ENCODE measurements around the gene MPRIP. TPM values are rescaled to one million over a fixed set of nuclear protein-coding genes. Genes with fewer than 3 reads are reported as not detected.

The MPRIP gene
- total RNA-seq, 1 donor from 2014 or later, result 392 TPM

DNA sequence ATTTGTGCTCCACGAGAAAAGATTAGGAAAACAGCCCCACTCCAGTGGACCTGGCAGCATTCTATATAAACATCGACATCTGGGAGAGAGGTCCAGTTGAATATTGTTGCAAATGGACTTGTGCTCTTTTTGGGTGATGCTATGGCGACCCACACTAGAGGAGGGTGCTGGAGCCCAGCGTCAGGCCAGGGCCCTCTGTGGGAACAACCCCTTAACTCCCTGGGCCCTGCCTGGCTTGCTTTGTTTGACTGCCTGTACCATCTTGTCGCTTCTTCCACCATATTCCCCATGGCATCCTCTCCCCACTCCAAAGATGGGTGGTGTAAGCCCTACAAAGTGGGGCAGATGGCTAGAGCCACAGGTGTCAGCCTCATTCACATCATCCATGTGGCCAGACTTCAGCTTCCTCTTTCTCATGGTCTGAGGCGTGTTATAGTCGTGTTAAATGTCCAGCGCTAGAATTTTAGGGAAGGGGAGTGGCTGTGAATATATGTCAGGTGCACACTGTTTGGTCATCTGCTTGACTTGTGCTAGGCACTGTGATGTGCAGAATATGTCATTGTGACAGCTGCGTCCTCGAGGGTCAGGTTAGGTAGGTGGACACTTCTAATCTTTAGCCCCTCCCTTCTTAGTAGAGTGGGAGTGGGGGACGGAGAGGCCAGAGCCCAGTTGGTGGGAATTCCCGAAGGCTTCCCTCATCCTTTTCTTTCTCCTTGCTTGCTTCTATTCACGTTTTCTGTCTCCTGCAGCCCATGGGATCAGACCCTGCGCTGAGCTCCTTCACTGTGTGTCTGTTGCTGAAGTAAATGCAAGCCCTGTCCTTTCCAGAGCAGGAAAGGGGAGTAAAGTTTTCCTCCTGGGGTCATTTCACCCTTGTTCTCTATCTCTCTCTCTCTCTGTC lies 49.8 kb downstream of the MPRIP start:
- Mint-ChIP-seq H3K9me3 (ENCODE audit: unreplicated experiment) (no peaks in the 10 kb centered on the region), H3K27me3 (ENCODE audit: unreplicated experiment) (peaks cover 10% of the 10 kb centered on the region), H3K4me3 (ENCODE audit: unreplicated experiment) (no peak overlapping the region), H3K4me1 (ENCODE audit: unreplicated experiment) (peaks cover 64% of the 10 kb centered on the region), H3K27ac (ENCODE audit: unreplicated experiment) (no peak overlapping the region), H3K36me3 (ENCODE audit: low read depth, unreplicated experiment) (peaks cover 33% of the 10 kb centered on the region)
- TF ChIP-seq, protein P1, sequence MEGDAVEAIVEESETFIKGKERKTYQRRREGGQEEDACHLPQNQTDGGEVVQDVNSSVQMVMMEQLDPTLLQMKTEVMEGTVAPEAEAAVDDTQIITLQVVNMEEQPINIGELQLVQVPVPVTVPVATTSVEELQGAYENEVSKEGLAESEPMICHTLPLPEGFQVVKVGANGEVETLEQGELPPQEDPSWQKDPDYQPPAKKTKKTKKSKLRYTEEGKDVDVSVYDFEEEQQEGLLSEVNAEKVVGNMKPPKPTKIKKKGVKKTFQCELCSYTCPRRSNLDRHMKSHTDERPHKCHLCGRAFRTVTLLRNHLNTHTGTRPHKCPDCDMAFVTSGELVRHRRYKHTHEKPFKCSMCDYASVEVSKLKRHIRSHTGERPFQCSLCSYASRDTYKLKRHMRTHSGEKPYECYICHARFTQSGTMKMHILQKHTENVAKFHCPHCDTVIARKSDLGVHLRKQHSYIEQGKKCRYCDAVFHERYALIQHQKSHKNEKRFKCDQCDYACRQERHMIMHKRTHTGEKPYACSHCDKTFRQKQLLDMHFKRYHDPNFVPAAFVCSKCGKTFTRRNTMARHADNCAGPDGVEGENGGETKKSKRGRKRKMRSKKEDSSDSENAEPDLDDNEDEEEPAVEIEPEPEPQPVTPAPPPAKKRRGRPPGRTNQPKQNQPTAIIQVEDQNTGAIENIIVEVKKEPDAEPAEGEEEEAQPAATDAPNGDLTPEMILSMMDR (IDR thresholded peaks at IDR 0.05; ENCODE audit: unreplicated experiment), result no peak
- no peak for DNase-seq (ENCODE audit: low spot score)

DNA sequence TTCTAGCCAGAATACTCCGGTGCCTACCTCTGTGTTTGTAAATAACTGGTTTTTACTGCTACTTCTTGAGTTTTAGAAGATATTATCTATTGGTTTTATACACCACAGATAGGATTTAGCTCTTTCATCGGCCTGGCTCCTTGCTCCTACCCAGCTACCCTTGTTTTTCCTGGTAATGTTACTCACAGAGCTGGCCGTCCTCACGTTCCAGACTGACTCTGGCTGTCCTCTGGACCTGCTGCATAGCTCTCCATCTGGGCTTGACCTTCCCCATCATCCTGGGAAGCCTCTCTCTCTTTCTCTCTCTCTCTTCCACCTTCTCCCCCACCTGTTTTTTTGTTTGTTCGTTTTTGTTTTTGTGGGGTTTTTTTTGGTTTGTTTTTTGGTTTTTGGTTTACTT lies 51.5 kb downstream of the MPRIP start:
- no peak for DNase-seq (ENCODE audit: low spot score)

GRCh38 chr17:17096438-17097178 lies 54.4 kb downstream of the MPRIP start:
- Mint-ChIP-seq H3K4me3 (ENCODE audit: unreplicated experiment) (no peak overlapping the region), H3K9me3 (ENCODE audit: unreplicated experiment) (no peaks in the 10 kb centered on the region), H3K27me3 (ENCODE audit: unreplicated experiment) (peaks cover 11% of the 10 kb centered on the region), H3K36me3 (ENCODE audit: low read depth, unreplicated experiment) (peaks cover 13% of the 10 kb centered on the region), H3K4me1 (ENCODE audit: unreplicated experiment) (peaks cover 46% of the 10 kb centered on the region), H3K27ac (ENCODE audit: unreplicated experiment) (no peak overlapping the region)
- TF ChIP-seq, protein P1 (IDR thresholded peaks at IDR 0.05; ENCODE audit: unreplicated experiment), result no peak
- no peak for DNase-seq (ENCODE audit: low spot score)

More for the DNA sequence above, 51.5 kb downstream of the MPRIP start:
- Mint-ChIP-seq H3K27me3 (ENCODE audit: unreplicated experiment) (peaks cover 13% of the 10 kb centered on the region), H3K4me1 (ENCODE audit: unreplicated experiment) (peaks cover 56% of the 10 kb centered on the region), H3K27ac (ENCODE audit: unreplicated experiment) (no peak overlapping the region), H3K9me3 (ENCODE audit: unreplicated experiment) (no peaks in the 10 kb centered on the region), H3K36me3 (ENCODE audit: low read depth, unreplicated experiment) (peaks cover 27% of the 10 kb centered on the region), H3K4me3 (ENCODE audit: unreplicated experiment) (peak overlapping the region; percentile 18)
- TF ChIP-seq, protein P1 (IDR thresholded peaks at IDR 0.05; ENCODE audit: unreplicated experiment), result no peak

DNA sequence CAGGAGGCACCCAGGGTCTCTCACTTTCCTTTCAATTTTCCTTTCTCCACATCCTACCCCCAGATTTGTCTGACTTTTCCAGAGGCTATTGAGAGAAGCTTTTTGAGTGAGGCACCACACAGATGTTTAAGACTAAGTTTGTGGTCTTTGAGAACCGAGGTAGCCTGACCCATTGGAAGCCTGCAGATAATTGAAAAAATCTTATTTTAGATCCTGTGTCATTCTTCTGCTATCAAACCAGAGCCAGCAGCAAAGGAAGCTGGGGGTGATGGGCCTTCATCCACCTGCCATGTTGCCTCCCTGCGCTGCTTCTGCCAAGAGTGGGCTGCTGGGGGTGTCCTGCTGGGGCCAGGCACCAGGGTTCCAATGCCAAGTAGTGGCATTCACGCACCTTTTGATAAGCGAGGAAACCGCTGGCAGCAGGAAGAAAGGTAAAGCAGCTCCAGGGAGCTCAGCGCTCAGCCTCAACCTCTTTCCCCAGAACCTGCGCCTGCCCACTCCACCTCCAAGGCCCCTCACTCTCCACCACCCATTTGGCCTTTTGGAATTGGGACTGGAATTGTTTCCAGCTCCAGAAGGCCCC lies 55.6 kb downstream of the MPRIP start:
- no peak for DNase-seq (ENCODE audit: low spot score)
- H3K27ac Mint-ChIP-seq (ENCODE audit: unreplicated experiment), result peak overlapping the region; percentile 57
- H3K36me3 Mint-ChIP-seq (ENCODE audit: low read depth, unreplicated experiment), result peaks cover 14% of the 10 kb centered on the region
- H3K4me3 Mint-ChIP-seq (ENCODE audit: unreplicated experiment), result peak overlapping the region; percentile 31
- H3K9me3 Mint-ChIP-seq (ENCODE audit: unreplicated experiment), result no peaks in the 10 kb centered on the region
- TF ChIP-seq, protein P1 (IDR thresholded peaks at IDR 0.05; ENCODE audit: unreplicated experiment), result no peak
- peaks cover 6% of the 10 kb centered on the region for H3K27me3 Mint-ChIP-seq (ENCODE audit: unreplicated experiment)
- peaks cover 34% of the 10 kb centered on the region for H3K4me1 Mint-ChIP-seq (ENCODE audit: unreplicated experiment)
